NK-92 (cell line): Measurements from ENCODE around the gene SLC25A4.

Experiments used
- DNase-seq: peaks from one replicate; lab custom pipeline; 2025; ENCODE audit not compliant: unreplicated experiment; lab: John Stamatoyannopoulos, UW

SLC25A4 gene

GRCh38 chr4:185119927-185120630, 23.0 kb upstream of the SLC25A4 start:
- no peak for DNase-seq

GRCh38 chr4:185120631-185120946, 22.5 kb upstream of the SLC25A4 start:
- no peak for DNase-seq

GRCh38 chr4:185122681-185123345, 20.3 kb upstream of the SLC25A4 start:
- DNase-seq: no peak

GRCh38 chr4:185124006-185124405, 19.1 kb upstream of the SLC25A4 start:
- DNase-seq: no peak

GRCh38 chr4:185127021-185127925, 15.8 kb upstream of the SLC25A4 start:
- DNase-seq: no peak

GRCh38 chr4:185128272-185129119, 14.6 kb upstream of the SLC25A4 start:
- DNase-seq: no peak

- DNase-seq: no peak
Measured at GRCh38 chr4:185134307-185134869, 8.7 kb upstream of the SLC25A4 start.

- no peak for DNase-seq
Measured at GRCh38 chr4:185137233-185137925, 5.7 kb upstream of the SLC25A4 start.

- DNase-seq: no peak
Measured at GRCh38 chr4:185138161-185138560, 4.9 kb upstream of the SLC25A4 start.

- no peak for DNase-seq
Measured at GRCh38 chr4:185139736-185140135, 3.3 kb upstream of the SLC25A4 start.

- no peak for DNase-seq
Measured at GRCh38 chr4:185141777-185142176, 1.3 kb upstream of the SLC25A4 start.

- DNase-seq: no peak
Measured at GRCh38 chr4:185142564-185142911, 528 bp upstream of the SLC25A4 start.

GRCh38 chr4:185143601-185143969, 519 bp downstream of the SLC25A4 start:
- no peak for DNase-seq

- no peak for DNase-seq
Measured at GRCh38 chr4:185144601-185145240, 1.7 kb downstream of the SLC25A4 start.

- no peak for DNase-seq
Measured at GRCh38 chr4:185145572-185145971, 2.5 kb downstream of the SLC25A4 start.

GRCh38 chr4:185149392-185149791, 6.3 kb downstream of the SLC25A4 start:
- DNase-seq: no peak

- no peak for DNase-seq
Measured at GRCh38 chr4:185151296-185151695, 8.2 kb downstream of the SLC25A4 start.

- DNase-seq: no peak
Measured at GRCh38 chr4:185165605-185166063, 22.6 kb downstream of the SLC25A4 start.

- no peak for DNase-seq
Measured at GRCh38 chr4:185167234-185167633, 24.2 kb downstream of the SLC25A4 start.
